Common myeloid progenitor, CD34-positive (primary cell): ENCODE measurements around the gene AK1.
A peak's percentile ranks its signal among the peaks of the same experiment; 100 is the strongest.
"Not testable (repeated sequence)": the region's sequence is repeated elsewhere in the genome, so short reads cannot be mapped to it uniquely, and the experiment has no call there.

Experiments used
- CTCF ChIA-PET: fragments of 350-600 bp; sonication (Branson Sonifier 250); formaldehyde crosslinking; loops from one replicate; lab custom pipeline; 2021; ENCODE audit warnings: antibody characterized with exemption; lab: Charles Lee
- POLR2A ChIA-PET: fragments of 350-600 bp; sonication (Branson Sonifier 250); formaldehyde crosslinking; loops from one replicate; lab custom pipeline; 2021; ENCODE audit warnings: antibody characterized with exemption; lab: Charles Lee
- DNase-seq, 3 donors: peaks; one replicate each; pipeline versions ENCODE4 v3.0.0 to v3.0.0-alpha.2; 2013
- H3K27ac ChIP-seq, 2 experiments: 1 replicate in 1 of 2; 2 replicates in 1 of 2; pipeline ENCODE4 v1.7.0; 2013; ENCODE audit warnings: inconsistent platforms in 2 of 2, low read length in 2 of 2, mild to moderate bottlenecking in 2 of 2, low read depth in 1 of 2, moderate library complexity in 1 of 2; ENCODE audit not compliant: severe bottlenecking in 2 of 2, insufficient read depth in 1 of 2, poor library complexity in 1 of 2
- H3K27me3 ChIP-seq, 5 experiments: replicated peaks in 2 of 5; 1 replicate in 3 of 5; 2 replicates in 2 of 5; pipeline versions ENCODE4 v1.6.1 to v1.7.0; 2013; ENCODE audit warnings: low read length in 4 of 5, mild to moderate bottlenecking in 2 of 5, moderate library complexity in 2 of 5, inconsistent platforms in 1 of 5; ENCODE audit not compliant: insufficient read depth in 5 of 5, control insufficient read depth in 4 of 5
- H3K36me3 ChIP-seq, 4 experiments: 1 replicate in 2 of 4; 2 replicates in 2 of 4; pipeline versions ENCODE4 v1.6.1 to v1.7.0; 2013; ENCODE audit warnings: low read length in 3 of 4, control low read depth in 1 of 4, mild to moderate bottlenecking in 1 of 4; ENCODE audit not compliant: control insufficient read depth in 4 of 4, insufficient read depth in 4 of 4
- H3K4me1 ChIP-seq, 4 experiments: 1 replicate in 3 of 4; 2 replicates in 1 of 4; pipeline versions ENCODE4 v1.6.1 to v1.7.1; 2013; ENCODE audit warnings: low read length in 3 of 4, mild to moderate bottlenecking in 3 of 4, control low read depth in 1 of 4, inconsistent platforms in 1 of 4, moderate library complexity in 1 of 4; ENCODE audit not compliant: control insufficient read depth in 4 of 4, insufficient read depth in 4 of 4; ENCODE audit errors: control extremely low read depth in 1 of 4
- H3K4me3 ChIP-seq, 7 experiments: 1 replicate in 4 of 7; 2 replicates in 3 of 7; pipeline versions ENCODE4 v1.5.1 to v1.7.0; 2013; ENCODE audit warnings: mild to moderate bottlenecking in 7 of 7, low read length in 6 of 7, moderate library complexity in 6 of 7, inconsistent platforms in 2 of 7, low read depth in 2 of 7, control low read depth in 1 of 7; ENCODE audit not compliant: insufficient read depth in 4 of 7, control insufficient read depth in 1 of 7; ENCODE audit errors: extremely low read depth in 1 of 7
- H3K9me3 ChIP-seq, 5 experiments: 1 replicate in 4 of 5; 2 replicates in 1 of 5; pipeline versions ENCODE4 v1.6.1 to v1.7.1; 2013; ENCODE audit warnings: low read length in 4 of 5, mild to moderate bottlenecking in 2 of 5, inconsistent platforms in 1 of 5, low read depth in 1 of 5, moderate library complexity in 1 of 5; ENCODE audit not compliant: control insufficient read depth in 4 of 5, insufficient read depth in 2 of 5; ENCODE audit errors: control extremely low read depth in 1 of 5
- WGBS: methylation state at CpG from one replicate; pipeline ENCODE4 v1.1.5; 2013; ENCODE audit not compliant: insufficient coverage; 5-methylcytosine and 5-hydroxymethylcytosine counted together

Gene AK1

GRCh38 chr9:127846443-127847177 is 30.9 kb downstream of the AK1 start:
- WGBS = 76% methylated on average over 11 of the region's 18 CpGs
- DNase-seq = no peak

DNA sequence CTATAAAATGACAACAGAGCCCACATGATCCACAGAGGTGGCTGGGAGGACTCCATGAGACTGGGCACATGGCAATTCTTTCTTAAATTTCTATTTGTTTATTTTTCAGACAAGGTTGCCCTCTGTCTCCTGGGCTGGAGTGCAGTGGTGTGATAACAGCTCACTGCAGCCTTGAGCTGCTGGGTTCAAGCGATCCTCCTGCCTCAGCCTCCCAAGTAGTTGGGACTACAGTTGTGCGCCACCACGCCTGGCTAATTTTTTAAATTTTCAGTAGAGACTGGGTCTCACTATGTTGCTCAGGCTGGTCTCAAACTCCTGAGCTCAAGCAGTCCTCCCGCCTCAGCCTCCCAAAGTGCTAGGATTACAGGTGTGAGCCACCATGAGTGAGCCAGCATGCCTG is 31.9 kb downstream of the AK1 start:
- DNase-seq, POLR2A ChIA-PET, H3K27ac ChIP-seq: not testable (repeated sequence)

More at GRCh38 chr9:127846443-127847177, 30.9 kb downstream of the AK1 start:
- Histone ChIP-seq H3K4me1 (peaks cover 0 to 3% (median under 1%) of the 10 kb centered on the region in 4 experiments), H3K4me3 (no peak overlapping the region), H3K27ac (peak overlapping the region in 1 of 2 experiments; percentile 12), H3K9me3 (peaks cover 0 to 21% (median 17%) of the 10 kb centered on the region in 5 experiments), H3K36me3 (peaks cover 5 to 54% (median 30%) of the 10 kb centered on the region in 4 experiments), H3K27me3 (no peaks in the 10 kb centered on the region)
- POLR2A ChIA-PET = interaction anchor here (1.2 to 1.3 kb wide), 2 partner anchors 9 to 10 kb away, joined by 3 read pairs; no protein-coding TSS in a partner anchor
- CTCF ChIA-PET = interaction anchor here (0.6 to 1.7 kb wide), 5 partner anchors 14 to 36 kb away, joined by 3 to 5 read pairs (median 4); no protein-coding TSS in a partner anchor

DNA sequence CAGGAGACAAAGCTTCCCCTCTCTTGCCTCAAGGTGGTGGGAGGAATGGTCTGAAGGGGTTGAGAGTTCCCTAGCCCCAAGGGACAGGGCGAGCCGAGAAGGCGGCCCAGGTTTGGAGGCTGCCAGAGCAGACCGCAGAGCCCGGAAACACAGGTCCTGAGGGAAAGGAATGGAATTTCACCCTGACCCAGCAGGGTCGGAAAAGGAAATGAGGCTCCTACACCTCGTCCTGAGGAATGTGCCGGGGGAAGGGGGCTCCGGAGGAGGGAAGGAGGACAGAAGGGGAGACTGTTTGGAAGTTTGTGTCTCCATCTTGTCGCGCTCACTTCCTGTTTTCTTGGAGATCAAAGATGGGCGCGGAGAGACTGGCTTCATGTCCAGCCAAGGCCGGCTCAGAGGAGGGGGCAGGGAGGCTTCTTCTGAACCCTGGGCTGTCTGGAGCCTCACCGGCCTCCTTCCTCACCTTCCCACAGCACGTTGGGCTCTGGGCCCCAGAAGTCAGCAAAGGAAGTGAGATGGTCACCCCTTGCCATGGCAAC is 32.6 kb downstream of the AK1 start:
- ChIA-PET POLR2A (interaction anchor here (0.6 kb wide), 1 partner anchor 11 kb away, joined by 4 read pairs; no protein-coding TSS in a partner anchor), CTCF (interaction anchor here (1.0 to 9.6 kb wide), 7 partner anchors 9 to 40 kb away, joined by 3 to 62 read pairs (median 4); partner anchors contain the start of gene ENG)
- 97% methylated on average over 11 of the region's 16 CpGs for WGBS

More for the DNA sequence above, 31.9 kb downstream of the AK1 start:
- CTCF ChIA-PET = interaction anchor here (1.0 to 1.7 kb wide), 4 partner anchors 10 to 39 kb away, joined by 3 to 5 read pairs (median 4); no protein-coding TSS in a partner anchor
- not testable (repeated sequence) for H3K27me3 ChIP-seq, H3K4me1 ChIP-seq, H3K4me3 ChIP-seq
- peaks cover 0 to 21% (median 16%) of the 10 kb centered on the region in 5 experiments for H3K9me3 ChIP-seq
- 93% methylated on average over 3 of the region's 4 CpGs for WGBS
- peaks cover 3 to 61% (median 33%) of the 10 kb centered on the region in 4 experiments for H3K36me3 ChIP-seq

GRCh38 chr9:127841087-127841835 is 36.2 kb downstream of the AK1 start:
- Histone ChIP-seq H3K36me3 (peaks cover 0 to 50% (median 20%) of the 10 kb centered on the region in 4 experiments), H3K27ac (no peak overlapping the region), H3K4me1 (peaks cover 0 to 33% (median 31%) of the 10 kb centered on the region in 4 experiments), H3K9me3 (no peaks in the 10 kb centered on the region), H3K27me3 (no peaks in the 10 kb centered on the region), H3K4me3 (no peak overlapping the region)
- WGBS = 94% methylated on average over 13 of the region's 15 CpGs
- DNase-seq = peak in 1 of 3 donors; percentile 49
- CTCF ChIA-PET = interaction anchor here (1.3 to 9.6 kb wide), 5 partner anchors 13 to 36 kb away, joined by 3 to 62 read pairs (median 5); partner anchors contain the start of gene ENG
- POLR2A ChIA-PET = no interaction called here

More for the DNA sequence above, 32.6 kb downstream of the AK1 start:
- Histone ChIP-seq H3K27me3 (no peaks in the 10 kb centered on the region), H3K9me3 (peaks cover 0 to 14% (median 10%) of the 10 kb centered on the region in 5 experiments), H3K4me3 (no peak overlapping the region), H3K36me3 (peaks cover 3 to 60% (median 29%) of the 10 kb centered on the region in 4 experiments), H3K27ac (no peak overlapping the region), H3K4me1 (peaks cover 0 to 3% (median 0%) of the 10 kb centered on the region in 4 experiments)
- no peak for DNase-seq

DNA sequence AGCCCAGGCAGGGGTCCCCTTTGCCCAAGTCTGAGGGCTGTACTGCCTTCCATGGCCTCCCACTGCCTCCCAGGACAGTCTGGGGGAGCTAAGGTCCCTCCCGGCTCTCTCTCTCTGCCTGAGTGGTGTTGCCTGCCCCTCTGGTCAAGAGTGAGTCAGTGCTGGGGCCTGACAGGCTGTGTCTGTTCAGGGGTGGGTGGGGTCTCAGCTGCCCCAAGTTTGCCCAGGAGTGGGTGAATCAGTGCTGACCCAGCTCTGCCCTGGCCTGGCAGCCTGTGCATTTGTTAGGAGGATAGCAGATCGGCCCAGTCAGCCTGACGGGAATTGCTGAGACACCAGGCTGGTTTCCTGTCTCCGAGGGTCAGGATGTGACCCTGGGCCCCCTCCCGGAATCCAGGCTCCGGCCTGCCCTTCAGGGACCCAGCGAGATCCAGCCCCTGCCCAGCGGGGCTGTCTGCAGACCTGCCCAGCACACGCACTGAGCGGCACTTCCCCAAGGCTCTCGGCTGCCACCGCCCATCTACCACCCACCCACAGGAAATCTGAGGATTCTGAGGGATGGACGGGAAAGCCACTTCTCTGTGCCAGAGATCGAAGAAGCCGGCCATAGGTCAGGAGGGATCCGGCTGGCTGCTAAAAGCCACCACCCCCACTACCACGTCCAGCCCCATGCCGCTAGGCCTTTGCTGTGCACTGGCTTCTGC is 38.9 kb downstream of the AK1 start:
- H3K27ac ChIP-seq = peak overlapping the region in 1 of 2 experiments; percentile 33

GRCh38 chr9:127837346-127837745 is 40.1 kb downstream of the AK1 start:
- 43% methylated on average over 4 of the region's 4 CpGs for WGBS
- H3K27ac ChIP-seq = peak overlapping the region in 1 of 2 experiments; percentile 23
- ChIA-PET POLR2A (interaction anchor here (1.5 kb wide), 1 partner anchor 10 kb away, joined by 3 read pairs; no protein-coding TSS in a partner anchor), CTCF (interaction anchor here (1.1 to 9.6 kb wide), 7 partner anchors 17 to 61 kb away, joined by 3 to 62 read pairs (median 4); partner anchors contain the start of genes ENG and ST6GALNAC6)
- H3K4me3 ChIP-seq = no peak overlapping the region
- peaks cover 0 to 55% (median 53%) of the 10 kb centered on the region in 4 experiments for H3K4me1 ChIP-seq
- DNase-seq = peak in 2 of 3 donors; percentile 36 to 44
- peaks cover 0 to 31% (median 11%) of the 10 kb centered on the region in 4 experiments for H3K36me3 ChIP-seq
- no peaks in the 10 kb centered on the region for H3K9me3 ChIP-seq
- H3K27me3 ChIP-seq = no peaks in the 10 kb centered on the region

More for the DNA sequence above, 38.9 kb downstream of the AK1 start:
- no peak for DNase-seq
- H3K4me1 ChIP-seq = peaks cover 0 to 53% (median 48%) of the 10 kb centered on the region in 4 experiments
- peaks cover 0 to 40% (median 17%) of the 10 kb centered on the region in 4 experiments for H3K36me3 ChIP-seq
- no peaks in the 10 kb centered on the region for H3K27me3 ChIP-seq
- 24% methylated on average over 15 of the region's 18 CpGs for WGBS
- peak overlapping the region in 2 of 7 experiments; percentile 9 to 10 for H3K4me3 ChIP-seq
- no peaks in the 10 kb centered on the region for H3K9me3 ChIP-seq
- CTCF ChIA-PET = interaction anchor here (1.2 to 9.6 kb wide), 5 partner anchors 16 to 60 kb away, joined by 3 to 62 read pairs (median 21); partner anchors contain the start of genes ENG and ST6GALNAC6
- POLR2A ChIA-PET = interaction anchor here (1.5 kb wide), 1 partner anchor 8 kb away, joined by 3 read pairs; no protein-coding TSS in a partner anchor
